Activated T-cell treated with anti-CD3 and anti-CD28 coated beads, Interleukin-2, amount 50 U/mL, for 72 hours (primary cell): ENCODE measurements around the gene MST1R. TPM values are rescaled to one million over a fixed set of nuclear protein-coding genes. Genes with fewer than 3 reads are reported as not detected.

Source experiments
- ATAC-seq, 2 donors: fragments of 150-1000 bp; cut with Tn5 transposase; replicated peaks in 1 of 2; 2 replicates each; pipeline ENCODE4 v1.10.0; 2021; ENCODE audit warnings: moderate library complexity in 2 of 2, mild to moderate bottlenecking in 1 of 2
- DNase-seq, 2 donors: peaks; one replicate each; pipeline ENCODE4 v3.0.0; 2021 to 2022; ENCODE audit warnings: mixed read lengths in 1 of 2
- H3K27ac Mint-ChIP-seq: one replicate; pipeline ENCODE4 v1.8.0; 2022; ENCODE audit warnings: mild to moderate bottlenecking, moderate library complexity, mixed read lengths
- H3K27me3 Mint-ChIP-seq: one replicate; pipeline ENCODE4 v1.8.0; 2022; ENCODE audit warnings: low read depth, mixed read lengths
- H3K36me3 Mint-ChIP-seq, 2 donors: one replicate each; pipeline ENCODE4 v1.8.0; 2022; ENCODE audit warnings: mixed read lengths in 2 of 2, mild to moderate bottlenecking in 1 of 2; ENCODE audit not compliant: insufficient read depth in 2 of 2
- H3K4me1 Mint-ChIP-seq: one replicate; pipeline ENCODE4 v1.8.0; 2022; ENCODE audit warnings: low read depth, mixed read lengths
- H3K4me3 Mint-ChIP-seq, 2 donors: one replicate each; pipeline ENCODE4 v1.8.0; 2022; ENCODE audit warnings: mild to moderate bottlenecking in 2 of 2, mixed read lengths in 2 of 2, moderate library complexity in 2 of 2
- H3K9me3 Mint-ChIP-seq, 2 donors: one replicate each; pipeline ENCODE4 v1.8.0; 2022; ENCODE audit warnings: mixed read lengths in 2 of 2
- total RNA-seq, 2 donors: library from RNA; stranded (reverse); gene quantifications; one replicate each; pipeline ENCODE4 v1.2.3, GENCODE V29; 2022

The MST1R gene
- total RNA-seq, 2 donors from 2014 or later, result 0.84 to 2.4 TPM

DNA sequence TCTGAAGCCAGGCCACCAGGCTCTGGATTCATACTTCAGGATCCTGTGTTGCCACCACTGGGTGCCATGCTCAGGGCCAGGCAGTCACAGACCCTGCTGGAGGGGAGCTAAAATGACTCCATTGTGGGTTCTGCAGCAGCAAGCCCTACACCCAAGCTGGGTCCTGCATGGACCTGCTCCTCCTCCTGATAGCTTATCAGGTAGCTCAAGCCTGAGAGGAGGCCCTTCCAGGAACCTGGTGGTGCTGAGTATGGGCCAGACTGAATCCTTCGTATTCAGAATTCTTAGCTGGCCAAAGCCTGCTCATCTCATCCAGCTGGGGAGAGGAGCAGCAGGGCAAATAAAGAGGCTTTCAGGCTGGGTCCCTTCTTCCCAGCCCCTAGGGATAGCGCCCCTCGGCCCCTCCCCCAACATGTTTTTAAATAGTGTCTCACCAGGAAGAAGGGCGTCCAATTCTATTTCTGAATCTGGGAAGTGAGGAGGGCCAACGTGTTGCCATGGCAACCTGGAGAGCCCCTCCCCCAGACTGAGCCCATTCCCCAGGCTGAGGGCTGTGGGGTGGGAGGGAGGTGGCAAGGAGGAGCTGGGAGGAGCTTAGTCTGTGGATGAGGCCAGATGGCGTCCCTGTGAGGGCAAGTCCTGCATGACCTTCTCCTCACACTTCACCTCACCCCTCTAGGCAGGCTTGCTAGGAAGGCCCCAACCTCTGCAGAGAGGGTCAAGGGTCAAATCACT is 22.9 kb downstream of the MST1R start:
- H3K4me1 Mint-ChIP-seq, result no peaks in the 10 kb centered on the region
- H3K36me3 Mint-ChIP-seq, result no peaks in the 10 kb centered on the region
- H3K4me3 Mint-ChIP-seq, result no peak overlapping the region
- DNase-seq, result no peak
- no peaks in the 10 kb centered on the region for H3K27me3 Mint-ChIP-seq
- no peak for ATAC-seq
- no peak overlapping the region for H3K27ac Mint-ChIP-seq
- H3K9me3 Mint-ChIP-seq, result no peaks in the 10 kb centered on the region

DNA sequence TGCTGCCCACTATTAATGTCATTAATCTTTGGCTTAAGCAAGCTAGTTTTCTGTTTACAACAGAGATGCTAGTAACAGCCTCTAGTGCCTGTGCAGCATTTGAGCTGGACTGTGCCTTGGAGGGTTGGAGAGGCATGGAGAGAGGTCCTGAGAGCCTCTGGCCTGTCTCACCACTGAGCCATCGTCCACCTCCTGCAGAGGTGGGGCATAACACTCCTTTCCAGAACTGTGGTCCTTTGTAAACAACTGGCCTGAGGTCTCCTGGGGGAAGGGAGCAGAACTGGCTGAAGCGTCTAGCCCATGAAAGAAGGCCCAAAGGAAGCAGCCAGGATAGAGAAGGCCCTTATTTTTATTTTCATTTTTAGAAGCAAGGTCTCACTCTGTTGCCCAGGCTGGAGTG is 24.0 kb downstream of the MST1R start:
- no peaks in the 10 kb centered on the region for H3K36me3 Mint-ChIP-seq
- no peaks in the 10 kb centered on the region for H3K4me1 Mint-ChIP-seq
- DNase-seq (no peak), ATAC-seq (no peak)
- H3K4me3 Mint-ChIP-seq, result no peak overlapping the region
- no peaks in the 10 kb centered on the region for H3K9me3 Mint-ChIP-seq
- H3K27ac Mint-ChIP-seq, result no peak overlapping the region
- H3K27me3 Mint-ChIP-seq, result no peaks in the 10 kb centered on the region

DNA sequence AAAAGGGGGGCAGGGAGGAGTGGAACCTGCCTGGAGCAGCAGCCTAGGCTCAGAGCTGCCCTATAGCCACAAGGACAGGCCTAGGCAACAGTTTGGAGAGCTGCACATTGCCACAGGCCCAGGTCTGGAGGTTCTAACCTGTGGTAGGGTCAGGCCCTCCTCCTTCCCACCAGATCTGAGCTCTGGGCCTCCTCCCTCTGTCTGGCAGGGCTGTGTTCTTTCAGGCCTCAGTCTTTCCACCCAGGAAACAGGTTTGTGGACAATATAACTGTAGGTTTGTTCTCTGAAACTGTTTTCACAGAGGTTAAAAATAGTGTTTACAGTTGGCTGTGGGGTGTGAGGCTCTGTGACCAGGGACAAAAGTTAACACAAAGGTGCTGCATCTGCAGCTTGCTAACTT is 25.0 kb downstream of the MST1R start:
- H3K27me3 Mint-ChIP-seq, result no peaks in the 10 kb centered on the region
- no peaks in the 10 kb centered on the region for H3K4me1 Mint-ChIP-seq
- no peaks in the 10 kb centered on the region for H3K36me3 Mint-ChIP-seq
- H3K9me3 Mint-ChIP-seq, result no peaks in the 10 kb centered on the region
- H3K4me3 Mint-ChIP-seq, result no peak overlapping the region
- ATAC-seq (no peak), DNase-seq (no peak)
- H3K27ac Mint-ChIP-seq, result no peak overlapping the region

DNA sequence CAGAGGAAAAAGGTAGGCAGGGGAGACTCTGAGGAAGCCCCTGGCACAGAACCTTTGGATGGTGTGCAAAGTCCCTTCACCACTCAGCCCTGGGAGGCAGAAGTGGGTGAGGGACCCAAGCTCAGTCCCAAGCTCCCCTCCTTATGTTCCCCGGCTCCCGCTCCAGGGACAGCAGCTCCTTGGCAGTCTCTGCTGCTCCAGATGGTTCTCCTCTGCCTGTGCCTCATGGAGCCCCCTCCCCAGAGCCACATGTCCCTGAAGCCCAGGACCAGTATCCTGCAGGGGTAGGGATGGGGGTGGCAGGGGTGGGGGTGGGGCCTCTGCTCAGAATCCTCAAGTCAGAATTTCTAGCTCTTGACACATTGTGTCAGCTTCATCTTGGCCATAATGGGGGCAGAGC is 26.0 kb downstream of the MST1R start:
- Mint-ChIP-seq H3K4me1 (no peaks in the 10 kb centered on the region), H3K4me3 (no peak overlapping the region), H3K27me3 (no peaks in the 10 kb centered on the region), H3K36me3 (no peaks in the 10 kb centered on the region), H3K27ac (no peak overlapping the region), H3K9me3 (no peaks in the 10 kb centered on the region)
- DNase-seq, result no peak
- no peak for ATAC-seq

DNA sequence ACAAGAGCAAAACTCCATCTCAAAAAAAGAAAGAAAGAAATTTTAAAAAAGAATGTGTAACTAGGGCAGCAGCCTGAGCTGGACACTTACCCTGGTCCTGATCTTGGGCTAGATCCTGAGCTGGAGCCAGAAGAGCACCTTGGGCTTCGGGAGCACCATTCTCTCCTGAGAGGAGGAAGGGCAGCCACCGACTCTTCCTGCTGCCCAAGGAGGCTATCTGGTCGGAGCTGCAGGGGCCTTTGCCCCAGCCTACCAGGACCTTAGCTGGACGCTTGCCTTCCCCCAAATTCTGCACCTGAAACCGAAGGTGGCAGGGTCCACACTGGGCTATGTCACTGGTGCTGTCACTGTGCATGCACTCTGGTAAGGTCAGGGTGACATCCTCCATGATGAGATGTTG is 27.1 kb downstream of the MST1R start:
- H3K27ac Mint-ChIP-seq, result no peak overlapping the region
- no peaks in the 10 kb centered on the region for H3K9me3 Mint-ChIP-seq
- no peak for ATAC-seq
- H3K36me3 Mint-ChIP-seq, result no peaks in the 10 kb centered on the region
- no peak overlapping the region for H3K4me3 Mint-ChIP-seq
- DNase-seq, result no peak
- H3K4me1 Mint-ChIP-seq, result no peaks in the 10 kb centered on the region
- H3K27me3 Mint-ChIP-seq, result peaks cover 1% of the 10 kb centered on the region

DNA sequence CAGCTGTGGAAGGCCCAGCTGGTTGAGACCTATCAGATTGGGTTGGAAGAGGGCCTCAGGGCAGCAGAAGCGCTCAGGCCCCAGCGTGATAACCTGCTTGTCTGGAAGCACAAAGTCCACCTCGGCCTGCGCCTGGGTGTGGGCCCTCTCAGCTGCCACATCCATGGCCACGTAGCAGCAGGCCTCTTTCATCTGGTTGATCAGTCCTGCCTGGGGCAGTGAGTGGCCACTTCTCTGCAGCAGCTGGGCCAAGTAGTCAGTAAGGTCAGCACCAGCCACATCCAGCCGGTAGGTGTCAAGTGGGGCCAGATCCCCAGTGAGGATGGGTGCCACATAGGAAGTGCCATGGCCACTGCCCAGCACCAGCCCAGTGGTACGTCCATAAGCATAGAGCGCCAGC is 30.1 kb downstream of the MST1R start:
- Mint-ChIP-seq H3K36me3 (no peaks in the 10 kb centered on the region), H3K4me3 (no peak overlapping the region), H3K4me1 (no peaks in the 10 kb centered on the region), H3K9me3 (no peaks in the 10 kb centered on the region), H3K27ac (no peak overlapping the region), H3K27me3 (peaks cover 8% of the 10 kb centered on the region)
- ATAC-seq, result no peak
- no peak for DNase-seq

DNA sequence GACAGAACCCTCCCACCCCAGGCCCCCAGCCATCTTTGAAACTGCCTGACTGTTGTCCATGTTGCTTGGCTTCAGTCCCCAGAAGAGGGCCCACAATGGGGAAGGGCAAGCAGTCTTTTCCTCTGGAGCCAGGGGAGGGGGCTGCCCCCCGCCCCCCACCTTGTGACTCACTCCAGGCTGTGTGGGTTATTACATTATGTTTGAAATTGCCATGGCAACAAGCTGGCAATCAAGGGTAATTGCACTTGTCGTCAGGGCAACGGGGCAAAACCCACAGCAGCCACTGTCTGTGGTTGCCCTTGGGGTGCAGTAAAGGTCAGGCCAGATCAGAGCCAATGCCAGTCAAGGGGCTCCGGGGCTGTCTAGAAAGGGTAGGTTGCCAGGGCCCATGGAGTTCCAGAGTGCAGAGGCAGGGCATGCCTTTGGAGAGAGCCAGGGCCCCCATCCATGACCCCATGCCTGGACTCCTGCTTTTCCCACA is 30.8 kb downstream of the MST1R start:
- DNase-seq, result peak; percentile 16 to 44
- Mint-ChIP-seq H3K9me3 (no peaks in the 10 kb centered on the region), H3K36me3 (no peaks in the 10 kb centered on the region), H3K4me1 (no peaks in the 10 kb centered on the region), H3K4me3 (no peak overlapping the region), H3K27ac (no peak overlapping the region), H3K27me3 (peaks cover 16% of the 10 kb centered on the region)
- ATAC-seq, result peak; percentile 38 to 65

DNA sequence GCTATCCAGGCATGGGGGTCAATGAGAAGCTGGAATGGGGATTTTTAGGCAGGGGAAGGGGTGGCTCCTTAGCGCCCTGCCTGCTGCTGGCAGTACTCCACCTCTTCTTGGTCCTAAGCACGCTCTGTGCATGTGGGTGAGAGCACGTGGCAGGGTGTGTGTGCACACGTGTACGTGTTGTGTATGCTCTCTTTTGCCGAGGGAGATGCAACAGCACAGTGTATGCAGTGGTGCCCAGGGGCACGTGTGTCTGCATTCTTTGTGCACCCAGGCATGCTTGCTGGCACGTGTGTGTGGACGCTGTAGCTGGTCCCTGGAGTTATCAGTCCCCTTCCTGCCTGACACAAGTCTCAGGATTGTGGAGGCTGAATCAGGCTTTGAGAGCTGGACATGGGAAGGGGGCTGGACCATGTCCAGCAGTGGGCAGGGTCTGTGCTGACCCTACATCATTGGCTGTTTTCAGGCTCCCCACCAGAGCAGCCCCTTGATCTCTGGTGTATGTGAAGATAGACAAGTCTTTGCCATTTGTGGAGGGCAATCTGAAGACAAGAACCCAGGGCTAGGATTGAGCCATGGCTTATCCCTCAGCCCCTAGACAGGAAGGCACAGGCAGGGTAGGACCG is 32.0 kb downstream of the MST1R start:
- H3K9me3 Mint-ChIP-seq, result no peaks in the 10 kb centered on the region
- H3K27ac Mint-ChIP-seq, result no peak overlapping the region
- ATAC-seq (no peak), DNase-seq (no peak)
- H3K4me3 Mint-ChIP-seq, result no peak overlapping the region
- H3K36me3 Mint-ChIP-seq, result no peaks in the 10 kb centered on the region
- no peaks in the 10 kb centered on the region for H3K4me1 Mint-ChIP-seq
- peaks cover 17% of the 10 kb centered on the region for H3K27me3 Mint-ChIP-seq

DNA sequence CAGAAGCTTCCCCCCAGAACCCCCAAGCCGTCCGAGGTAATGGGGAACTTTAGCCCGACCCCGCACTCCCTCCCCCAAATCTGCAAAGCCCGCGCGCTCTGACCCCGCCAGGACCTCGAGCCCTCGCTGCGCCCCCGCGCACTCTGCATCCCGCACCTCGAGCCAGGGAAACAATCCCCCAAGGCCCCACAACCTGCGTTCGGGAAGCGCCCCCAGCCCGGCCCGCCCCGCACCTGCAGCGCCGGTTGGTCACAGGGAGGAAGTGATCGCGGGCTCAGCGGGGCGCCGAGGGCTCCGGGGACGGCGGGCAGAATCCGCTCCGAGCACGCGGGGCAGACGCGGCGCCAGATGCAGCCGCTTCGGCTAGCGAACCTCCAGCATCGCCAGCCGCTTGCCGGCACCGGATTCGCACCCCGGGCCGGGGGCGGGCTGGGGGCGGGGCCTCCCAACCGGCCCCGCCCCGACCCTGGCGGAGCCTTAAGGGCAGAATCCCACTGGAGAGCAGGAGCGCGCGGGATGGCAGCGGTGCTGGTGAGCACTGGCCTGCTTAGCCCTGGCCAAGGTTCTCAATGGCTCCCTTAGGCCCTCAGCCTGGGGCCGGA is 34.0 kb downstream of the MST1R start, which contains the start of gene CAMKV:
Gene CAMKV (minus strand): TSS at position 382 of the 602 bp plus-strand sequence. CDS start 7,518 bp downstream, outside the sequence.
- peaks cover 17% of the 10 kb centered on the region for H3K27me3 Mint-ChIP-seq

DNA sequence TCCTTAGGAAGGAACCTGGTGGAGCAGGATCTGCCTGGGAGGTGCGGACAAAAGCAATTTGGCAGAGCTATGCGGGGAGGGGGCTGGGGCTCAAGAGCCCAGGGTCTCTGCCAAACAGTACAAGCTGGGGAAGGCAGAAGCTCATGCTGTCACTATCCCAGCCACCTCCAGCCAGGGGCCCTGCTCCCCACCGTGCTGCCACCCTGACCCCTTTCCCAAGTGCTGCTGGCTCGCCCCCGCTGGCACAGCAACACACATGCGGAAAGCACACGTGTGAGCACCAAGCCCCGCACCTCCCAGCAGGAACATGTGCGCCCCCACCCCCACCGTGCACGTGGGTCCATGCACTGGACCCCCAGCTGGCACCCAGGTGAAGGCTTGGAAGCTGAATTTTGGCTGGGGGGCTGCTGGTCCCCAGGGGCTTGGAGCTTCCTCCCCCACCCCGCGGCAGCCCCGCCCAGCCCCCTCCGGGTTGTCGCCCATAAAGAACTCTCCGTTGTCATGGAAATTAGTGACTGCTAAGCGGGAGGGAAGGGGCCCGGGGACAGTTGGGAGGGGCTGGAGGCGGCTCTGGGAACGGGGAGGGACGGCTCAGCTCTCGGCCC is 34.7 kb downstream of the MST1R start:
- Mint-ChIP-seq H3K36me3 (no peaks in the 10 kb centered on the region), H3K27me3 (peaks cover 17% of the 10 kb centered on the region), H3K9me3 (no peaks in the 10 kb centered on the region), H3K4me1 (no peaks in the 10 kb centered on the region), H3K4me3 (peak overlapping the region; percentile 33 to 53), H3K27ac (no peak overlapping the region)
- DNase-seq (no peak), ATAC-seq (no peak)

More for the DNA sequence above, 34.0 kb downstream of the MST1R start, which contains the start of gene CAMKV:
- peak within 1 kb of the TSS; percentile 33 to 53 for H3K4me3 Mint-ChIP-seq
- no peak within 1 kb of the TSS for H3K27ac Mint-ChIP-seq
- no peaks in the 10 kb centered on the region for H3K4me1 Mint-ChIP-seq
- H3K36me3 Mint-ChIP-seq, result no peaks in the 10 kb centered on the region
- ATAC-seq (peak; percentile 64 to 69), DNase-seq (peak; percentile 43 to 46)
- no peaks in the 10 kb centered on the region for H3K9me3 Mint-ChIP-seq

DNA sequence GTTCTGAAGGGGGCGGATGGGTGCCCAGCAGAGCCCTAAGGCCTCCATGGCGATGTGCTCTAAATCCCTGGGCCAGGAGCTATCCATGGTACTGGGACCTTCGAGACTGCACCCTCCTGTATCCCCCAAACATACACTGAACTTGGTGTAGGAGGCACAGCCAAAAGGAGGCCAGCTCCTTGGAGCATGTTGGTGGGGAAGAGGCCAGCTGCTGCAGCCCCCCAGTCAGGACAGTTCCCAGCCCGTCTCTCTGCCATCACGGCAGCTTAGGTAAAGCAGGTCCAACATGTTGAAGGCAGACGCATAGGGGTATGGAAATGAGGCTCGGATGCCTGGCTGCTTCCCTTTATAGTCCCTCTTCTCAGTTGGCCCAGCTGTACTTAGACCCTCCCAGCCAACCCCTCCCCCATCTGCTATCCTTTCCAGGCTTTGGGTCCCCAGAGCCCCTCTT is 35.8 kb downstream of the MST1R start:
- Mint-ChIP-seq H3K4me3 (peak overlapping the region in 1 of 2 donors; percentile 53), H3K4me1 (no peaks in the 10 kb centered on the region), H3K9me3 (no peaks in the 10 kb centered on the region), H3K27ac (no peak overlapping the region), H3K36me3 (no peaks in the 10 kb centered on the region), H3K27me3 (peaks cover 26% of the 10 kb centered on the region)
- ATAC-seq (no peak), DNase-seq (peak in 1 of 2 donors; percentile 13)

DNA sequence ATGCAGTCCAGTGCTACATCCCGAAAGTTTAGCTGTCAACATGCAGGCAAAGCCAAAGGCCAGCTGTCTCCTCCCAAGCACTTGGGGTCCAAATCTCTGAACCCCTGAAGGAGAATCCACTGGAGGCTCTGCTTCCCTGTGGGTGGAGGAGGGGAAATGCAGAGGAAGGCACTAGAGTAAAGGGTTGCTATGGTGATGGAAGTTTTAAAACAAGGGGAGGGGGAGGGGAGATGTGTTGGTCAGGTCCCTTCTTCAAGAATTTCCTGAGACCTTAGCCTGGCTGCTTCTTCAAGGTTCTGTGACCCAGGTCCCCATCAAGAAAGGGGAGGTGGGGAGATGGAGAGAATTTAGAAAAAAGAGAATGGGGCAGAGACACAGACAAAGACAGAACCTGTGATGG is 36.3 kb downstream of the MST1R start:
- Mint-ChIP-seq H3K27me3 (peaks cover 26% of the 10 kb centered on the region), H3K9me3 (no peaks in the 10 kb centered on the region), H3K36me3 (no peaks in the 10 kb centered on the region), H3K4me3 (peak overlapping the region in 1 of 2 donors; percentile 22), H3K27ac (no peak overlapping the region), H3K4me1 (no peaks in the 10 kb centered on the region)
- DNase-seq (no peak), ATAC-seq (no peak)

DNA sequence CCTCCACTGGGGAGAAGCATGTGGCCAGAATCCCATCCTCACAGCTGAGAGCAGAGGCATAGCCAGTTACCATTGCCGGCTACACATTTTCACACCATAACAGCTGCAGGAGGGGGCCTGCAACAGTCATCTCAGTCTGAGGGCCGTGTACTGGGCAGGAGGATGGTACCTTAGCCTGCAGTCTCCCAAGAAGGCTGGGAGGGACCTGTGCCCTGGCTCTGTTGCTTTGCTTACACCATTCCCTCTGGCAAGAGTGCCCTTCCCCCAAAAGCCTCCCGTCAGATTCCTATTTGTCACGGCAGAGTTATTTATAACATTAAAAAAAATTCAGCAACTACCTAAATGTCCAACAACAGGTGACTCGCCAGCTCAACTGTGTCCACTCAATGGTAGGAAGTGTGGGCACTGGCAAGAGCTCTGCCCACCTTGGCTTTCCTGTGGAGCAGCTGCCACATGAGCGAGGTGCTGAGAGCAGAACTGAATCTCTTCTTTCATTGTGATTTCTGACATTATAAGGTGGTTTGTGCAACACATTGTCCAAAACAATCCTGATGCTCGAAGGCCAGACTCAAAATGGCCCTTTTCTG is 38.4 kb downstream of the MST1R start:
- Mint-ChIP-seq H3K27ac (no peak overlapping the region), H3K4me3 (no peak overlapping the region), H3K27me3 (peaks cover 19% of the 10 kb centered on the region), H3K36me3 (no peaks in the 10 kb centered on the region), H3K4me1 (no peaks in the 10 kb centered on the region), H3K9me3 (no peaks in the 10 kb centered on the region)
- DNase-seq, result no peak
- ATAC-seq, result no peak
